22Rv1 (cell line): ENCODE data around the gene ZFAND5.

Experiments
- ZFX ChIP-seq: fragments of 450-650 bp; IDR thresholded peaks from 2 replicates; pipeline ENCODE4 v1.6.1; 2017; ENCODE audit warnings: antibody characterized with exemption, borderline replicate concordance
- TF ChIP-seq, protein P1 (sequence below): fragments of 450-650 bp; IDR thresholded peaks from 2 replicates; pipeline ENCODE4 v1.5.1; 2017; ENCODE audit warnings: mild to moderate bottlenecking

DNA sequence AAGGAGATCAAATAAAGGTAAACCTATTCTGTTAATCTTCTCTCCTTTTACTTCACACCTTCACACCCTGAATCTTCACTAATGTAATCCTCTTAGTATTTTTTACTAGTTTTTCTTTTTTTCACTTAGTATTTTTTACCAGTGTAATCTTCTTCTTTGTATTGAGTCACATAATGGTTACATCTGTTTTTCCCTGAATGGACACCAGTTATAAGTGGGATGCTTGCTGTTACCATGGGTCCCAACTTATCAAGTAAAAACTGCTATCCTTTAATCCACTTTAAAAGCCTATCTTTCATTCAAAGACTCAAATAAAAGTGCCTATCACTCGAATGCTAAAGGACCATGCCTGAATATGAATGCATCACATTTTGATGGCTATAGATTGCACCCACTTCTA lies 15.1 kb downstream of the ZFAND5 start:
- TF ChIP-seq, protein P1, sequence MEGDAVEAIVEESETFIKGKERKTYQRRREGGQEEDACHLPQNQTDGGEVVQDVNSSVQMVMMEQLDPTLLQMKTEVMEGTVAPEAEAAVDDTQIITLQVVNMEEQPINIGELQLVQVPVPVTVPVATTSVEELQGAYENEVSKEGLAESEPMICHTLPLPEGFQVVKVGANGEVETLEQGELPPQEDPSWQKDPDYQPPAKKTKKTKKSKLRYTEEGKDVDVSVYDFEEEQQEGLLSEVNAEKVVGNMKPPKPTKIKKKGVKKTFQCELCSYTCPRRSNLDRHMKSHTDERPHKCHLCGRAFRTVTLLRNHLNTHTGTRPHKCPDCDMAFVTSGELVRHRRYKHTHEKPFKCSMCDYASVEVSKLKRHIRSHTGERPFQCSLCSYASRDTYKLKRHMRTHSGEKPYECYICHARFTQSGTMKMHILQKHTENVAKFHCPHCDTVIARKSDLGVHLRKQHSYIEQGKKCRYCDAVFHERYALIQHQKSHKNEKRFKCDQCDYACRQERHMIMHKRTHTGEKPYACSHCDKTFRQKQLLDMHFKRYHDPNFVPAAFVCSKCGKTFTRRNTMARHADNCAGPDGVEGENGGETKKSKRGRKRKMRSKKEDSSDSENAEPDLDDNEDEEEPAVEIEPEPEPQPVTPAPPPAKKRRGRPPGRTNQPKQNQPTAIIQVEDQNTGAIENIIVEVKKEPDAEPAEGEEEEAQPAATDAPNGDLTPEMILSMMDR: no peak
- no peak for TF ChIP-seq ZFX
